Measurements from ENCODE around the gene APOB. TPM values are rescaled to one million over a fixed set of nuclear protein-coding genes. Genes with fewer than 3 reads are reported as not detected.

APOB gene
- total RNA-seq, 1 donor from 2014 or later = 0.13 TPM

GRCh38 chr2:21010813-21011439 is 32.9 kb downstream of the APOB start:
- H3K9me3 Mint-ChIP-seq = no peaks in the 10 kb centered on the region
- no peak for DNase-seq (ENCODE audit: low spot score in 2 of 2, unreplicated experiment in 2 of 2)
- peaks cover 22% of the 10 kb centered on the region for H3K27me3 Mint-ChIP-seq (ENCODE audit: low read depth)
- no peaks in the 10 kb centered on the region for H3K36me3 Mint-ChIP-seq
- H3K4me3 Mint-ChIP-seq = no peak overlapping the region
- peaks cover 12% of the 10 kb centered on the region for H3K4me1 Mint-ChIP-seq
- no peak for TF ChIP-seq CTCF (IDR thresholded peaks at IDR 0.05; ENCODE audit: unreplicated experiment)
- H3K27ac Mint-ChIP-seq = no peak overlapping the region

DNA sequence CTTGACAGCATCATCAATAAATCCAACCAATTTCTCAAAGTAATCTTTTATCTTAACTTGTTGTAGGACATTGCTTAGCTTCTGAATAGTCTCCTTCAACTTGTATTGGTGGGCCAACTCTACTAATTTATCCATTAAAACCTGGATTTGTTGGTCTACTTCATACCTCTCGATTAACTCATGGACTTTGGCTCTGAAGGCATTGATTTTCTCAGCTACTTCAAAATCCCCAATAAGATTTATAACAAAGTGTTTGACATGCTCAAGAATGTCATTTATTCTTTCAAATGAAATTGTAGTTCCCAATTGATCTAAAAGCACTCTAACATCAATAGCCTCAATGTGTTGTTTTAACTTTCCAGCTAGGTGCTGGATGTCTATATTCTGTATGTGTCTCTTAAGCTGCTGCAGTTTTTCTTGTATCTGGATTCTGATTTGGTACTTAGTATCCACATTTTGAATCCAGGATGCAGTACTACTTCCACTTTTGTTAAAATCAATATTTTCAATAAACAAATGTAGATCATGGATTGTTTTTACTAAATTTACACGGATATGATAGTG is 34.1 kb downstream of the APOB start:
- H3K27me3 Mint-ChIP-seq (ENCODE audit: low read depth) = peaks cover 29% of the 10 kb centered on the region
- H3K36me3 Mint-ChIP-seq = no peaks in the 10 kb centered on the region
- no peak for DNase-seq (ENCODE audit: low spot score in 2 of 2, unreplicated experiment in 2 of 2)
- no peak for TF ChIP-seq CTCF (IDR thresholded peaks at IDR 0.05; ENCODE audit: unreplicated experiment)
- H3K4me1 Mint-ChIP-seq = peaks cover 12% of the 10 kb centered on the region
- no peak overlapping the region for H3K27ac Mint-ChIP-seq
- H3K9me3 Mint-ChIP-seq = no peaks in the 10 kb centered on the region
- H3K4me3 Mint-ChIP-seq = no peak overlapping the region

- Mint-ChIP-seq H3K27me3 (ENCODE audit: low read depth) (peaks cover 32% of the 10 kb centered on the region), H3K27ac (no peak overlapping the region), H3K4me1 (peaks cover 12% of the 10 kb centered on the region), H3K36me3 (no peaks in the 10 kb centered on the region), H3K9me3 (no peaks in the 10 kb centered on the region), H3K4me3 (no peak overlapping the region)
- DNase-seq (ENCODE audit: low spot score in 2 of 2, unreplicated experiment in 2 of 2) = no peak
- no peak for TF ChIP-seq CTCF (IDR thresholded peaks at IDR 0.05; ENCODE audit: unreplicated experiment)
Measured at GRCh38 chr2:21008790-21009661, 34.8 kb downstream of the APOB start.

DNA sequence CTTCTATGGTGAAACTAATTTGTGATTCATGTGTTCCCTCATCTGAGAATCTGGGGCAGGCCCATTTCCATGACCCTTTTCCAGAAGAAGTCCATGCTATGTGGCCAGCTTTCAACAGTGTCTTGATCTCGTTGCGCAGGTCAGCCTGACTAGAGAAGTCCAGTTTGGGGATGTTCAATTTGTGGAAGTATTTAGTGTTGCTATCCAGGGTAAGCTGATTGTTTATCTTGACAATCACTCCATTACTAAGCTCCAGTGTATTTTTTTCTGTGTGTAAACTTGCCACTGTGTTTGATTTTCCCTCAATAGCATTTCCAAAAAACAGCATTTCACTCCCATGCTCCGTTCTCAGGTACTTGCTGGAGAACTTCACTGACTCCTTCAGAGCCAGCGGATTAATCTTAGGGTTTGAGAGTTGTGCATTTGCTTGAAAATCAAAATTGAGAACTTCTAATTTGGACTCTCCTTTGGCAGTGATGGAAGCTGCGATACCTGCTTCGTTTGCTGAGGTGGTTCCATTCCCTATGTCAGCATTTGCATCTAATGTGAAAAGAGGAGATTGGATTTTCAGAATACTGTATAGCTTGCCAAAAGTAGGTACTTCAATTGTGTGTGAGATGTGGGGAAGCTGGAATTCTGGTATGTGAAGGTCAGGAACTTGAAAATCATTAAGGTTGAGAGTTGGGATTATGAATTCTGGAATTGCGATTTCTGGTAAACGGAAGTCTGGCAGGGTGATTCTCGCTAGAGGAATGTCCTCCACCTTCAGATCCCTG is 35.7 kb downstream of the APOB start:
- no peak overlapping the region for H3K27ac Mint-ChIP-seq
- peaks cover 12% of the 10 kb centered on the region for H3K4me1 Mint-ChIP-seq
- no peaks in the 10 kb centered on the region for H3K36me3 Mint-ChIP-seq
- DNase-seq (ENCODE audit: low spot score in 2 of 2, unreplicated experiment in 2 of 2) = no peak
- H3K27me3 Mint-ChIP-seq (ENCODE audit: low read depth) = peaks cover 33% of the 10 kb centered on the region
- TF ChIP-seq CTCF (IDR thresholded peaks at IDR 0.05; ENCODE audit: unreplicated experiment) = no peak
- no peak overlapping the region for H3K4me3 Mint-ChIP-seq
- no peaks in the 10 kb centered on the region for H3K9me3 Mint-ChIP-seq

GRCh38 chr2:21007129-21008013 is 36.5 kb downstream of the APOB start:
- Mint-ChIP-seq H3K27me3 (ENCODE audit: low read depth) (peaks cover 34% of the 10 kb centered on the region), H3K36me3 (no peaks in the 10 kb centered on the region), H3K9me3 (no peaks in the 10 kb centered on the region), H3K4me3 (no peak overlapping the region), H3K4me1 (peaks cover 12% of the 10 kb centered on the region), H3K27ac (no peak overlapping the region)
- no peak for DNase-seq (ENCODE audit: low spot score in 2 of 2, unreplicated experiment in 2 of 2)
- TF ChIP-seq CTCF (IDR thresholded peaks at IDR 0.05; ENCODE audit: unreplicated experiment) = no peak
